ENCODE data around the gene ARNT2.

Gene ARNT2

GRCh38 chr15:80458580-80458979 is 54.4 kb downstream of the ARNT2 start:
- no peak for DNase-seq (ENCODE audit: insufficient read length, low spot score)
- no peak for TF ChIP-seq POU2F2 (IDR thresholded peaks at IDR 0.05; ENCODE audit: low read depth, low read length)
- TF ChIP-seq POLR2A (IDR thresholded peaks at IDR 0.05; ENCODE audit: low read depth, low read length), result no peak
- no peak for TF ChIP-seq SPI1 (IDR thresholded peaks at IDR 0.05; ENCODE audit: low read depth, low read length)
- TF ChIP-seq PAX5 (IDR thresholded peaks at IDR 0.05; ENCODE audit: insufficient read depth, low read length, severe bottlenecking), result no peak
- TF ChIP-seq TAF1 (IDR thresholded peaks at IDR 0.05; ENCODE audit: low read depth, low read length), result no peak
- no peak for TF ChIP-seq POLR2AphosphoS5 (IDR thresholded peaks at IDR 0.05; ENCODE audit: low read depth, low read length)
- no peak for FAIRE-seq

- FAIRE-seq, result no peak
- peak; percentile 44 for TF ChIP-seq SPI1 (IDR thresholded peaks at IDR 0.05; ENCODE audit: low read depth, low read length)
- no peak for TF ChIP-seq POLR2A (IDR thresholded peaks at IDR 0.05; ENCODE audit: low read depth, low read length)
These were observed 55.2 kb downstream of the ARNT2 start for GRCh38 chr15:80459380-80459779.

GRCh38 chr15:80459818-80460217 is 55.6 kb downstream of the ARNT2 start:
- no peak for FAIRE-seq
- DNase-seq (ENCODE audit: insufficient read length, low spot score), result no peak
- TF ChIP-seq SPI1 (IDR thresholded peaks at IDR 0.05; ENCODE audit: low read depth, low read length) (no peak), POLR2A (IDR thresholded peaks at IDR 0.05; ENCODE audit: low read depth, low read length) (no peak), POU2F2 (IDR thresholded peaks at IDR 0.05; ENCODE audit: low read depth, low read length) (no peak), POLR2AphosphoS5 (IDR thresholded peaks at IDR 0.05; ENCODE audit: low read depth, low read length) (no peak), TAF1 (IDR thresholded peaks at IDR 0.05; ENCODE audit: low read depth, low read length) (no peak), PAX5 (IDR thresholded peaks at IDR 0.05; ENCODE audit: insufficient read depth, low read length, severe bottlenecking) (no peak)

More at GRCh38 chr15:80459380-80459779, 55.2 kb downstream of the ARNT2 start:
- DNase-seq (ENCODE audit: insufficient read length, low spot score), result no peak

GRCh38 chr15:80461356-80462095 is 57.3 kb downstream of the ARNT2 start:
- FAIRE-seq (no peak), DNase-seq (ENCODE audit: insufficient read length, low spot score) (no peak)
- TF ChIP-seq POLR2A (IDR thresholded peaks at IDR 0.05; ENCODE audit: low read depth, low read length) (no peak), SPI1 (IDR thresholded peaks at IDR 0.05; ENCODE audit: low read depth, low read length) (no peak), TAF1 (IDR thresholded peaks at IDR 0.05; ENCODE audit: low read depth, low read length) (no peak), POLR2AphosphoS5 (IDR thresholded peaks at IDR 0.05; ENCODE audit: low read depth, low read length) (no peak), PAX5 (IDR thresholded peaks at IDR 0.05; ENCODE audit: insufficient read depth, low read length, severe bottlenecking) (no peak), POU2F2 (IDR thresholded peaks at IDR 0.05; ENCODE audit: low read depth, low read length) (no peak)

- TF ChIP-seq TAF1 (IDR thresholded peaks at IDR 0.05; ENCODE audit: low read depth, low read length) (no peak), SPI1 (IDR thresholded peaks at IDR 0.05; ENCODE audit: low read depth, low read length) (no peak), POLR2AphosphoS5 (IDR thresholded peaks at IDR 0.05; ENCODE audit: low read depth, low read length) (no peak)
- FAIRE-seq, result no peak
These were observed 57.9 kb downstream of the ARNT2 start for GRCh38 chr15:80462111-80462510.

GRCh38 chr15:80462836-80463512 is 58.8 kb downstream of the ARNT2 start:
- DNase-seq (ENCODE audit: insufficient read length, low spot score) (no peak), FAIRE-seq (no peak)
- TF ChIP-seq POU2F2 (IDR thresholded peaks at IDR 0.05; ENCODE audit: low read depth, low read length) (no peak), SPI1 (IDR thresholded peaks at IDR 0.05; ENCODE audit: low read depth, low read length) (no peak), PAX5 (IDR thresholded peaks at IDR 0.05; ENCODE audit: insufficient read depth, low read length, severe bottlenecking) (no peak), TAF1 (IDR thresholded peaks at IDR 0.05; ENCODE audit: low read depth, low read length) (no peak), POLR2AphosphoS5 (IDR thresholded peaks at IDR 0.05; ENCODE audit: low read depth, low read length) (no peak), POLR2A (IDR thresholded peaks at IDR 0.05; ENCODE audit: low read depth, low read length) (no peak)

More at GRCh38 chr15:80462111-80462510, 57.9 kb downstream of the ARNT2 start:
- DNase-seq (ENCODE audit: insufficient read length, low spot score), result no peak

- TF ChIP-seq POLR2AphosphoS5 (IDR thresholded peaks at IDR 0.05; ENCODE audit: low read depth, low read length) (no peak), POU2F2 (IDR thresholded peaks at IDR 0.05; ENCODE audit: low read depth, low read length) (no peak), PAX5 (IDR thresholded peaks at IDR 0.05; ENCODE audit: insufficient read depth, low read length, severe bottlenecking) (no peak), POLR2A (IDR thresholded peaks at IDR 0.05; ENCODE audit: low read depth, low read length) (no peak), SPI1 (IDR thresholded peaks at IDR 0.05; ENCODE audit: low read depth, low read length) (no peak)
- FAIRE-seq (no peak), DNase-seq (ENCODE audit: insufficient read length, low spot score) (no peak)
These were observed 60.9 kb downstream of the ARNT2 start for GRCh38 chr15:80464951-80465625.

GRCh38 chr15:80465626-80466005 is 61.4 kb downstream of the ARNT2 start:
- FAIRE-seq (no peak), DNase-seq (ENCODE audit: insufficient read length, low spot score) (no peak)
- no peak for TF ChIP-seq TAF1 (IDR thresholded peaks at IDR 0.05; ENCODE audit: low read depth, low read length)
- no peak for TF ChIP-seq PAX5 (IDR thresholded peaks at IDR 0.05; ENCODE audit: insufficient read depth, low read length, severe bottlenecking)
- TF ChIP-seq POLR2AphosphoS5 (IDR thresholded peaks at IDR 0.05; ENCODE audit: low read depth, low read length), result no peak
- no peak for TF ChIP-seq SPI1 (IDR thresholded peaks at IDR 0.05; ENCODE audit: low read depth, low read length)
- TF ChIP-seq POU2F2 (IDR thresholded peaks at IDR 0.05; ENCODE audit: low read depth, low read length), result no peak
- TF ChIP-seq POLR2A (IDR thresholded peaks at IDR 0.05; ENCODE audit: low read depth, low read length), result no peak

- FAIRE-seq (no peak), DNase-seq (ENCODE audit: insufficient read length, low spot score) (no peak)
- TF ChIP-seq PAX5 (IDR thresholded peaks at IDR 0.05; ENCODE audit: insufficient read depth, low read length, severe bottlenecking) (no peak), POLR2A (IDR thresholded peaks at IDR 0.05; ENCODE audit: low read depth, low read length) (no peak), POU2F2 (IDR thresholded peaks at IDR 0.05; ENCODE audit: low read depth, low read length) (no peak), TAF1 (IDR thresholded peaks at IDR 0.05; ENCODE audit: low read depth, low read length) (no peak), POLR2AphosphoS5 (IDR thresholded peaks at IDR 0.05; ENCODE audit: low read depth, low read length) (no peak), SPI1 (IDR thresholded peaks at IDR 0.05; ENCODE audit: low read depth, low read length) (no peak)
These were observed 62.4 kb downstream of the ARNT2 start for GRCh38 chr15:80466543-80466942.
